Kidney tubule cell (primary cell): ENCODE measurements around the gene ACSF3.

Experiments used
- DNase-seq: peaks from one replicate; pipeline ENCODE4 v3.0.0-alpha.2; 2018; ENCODE audit warnings: low spot score

Gene ACSF3

DNA sequence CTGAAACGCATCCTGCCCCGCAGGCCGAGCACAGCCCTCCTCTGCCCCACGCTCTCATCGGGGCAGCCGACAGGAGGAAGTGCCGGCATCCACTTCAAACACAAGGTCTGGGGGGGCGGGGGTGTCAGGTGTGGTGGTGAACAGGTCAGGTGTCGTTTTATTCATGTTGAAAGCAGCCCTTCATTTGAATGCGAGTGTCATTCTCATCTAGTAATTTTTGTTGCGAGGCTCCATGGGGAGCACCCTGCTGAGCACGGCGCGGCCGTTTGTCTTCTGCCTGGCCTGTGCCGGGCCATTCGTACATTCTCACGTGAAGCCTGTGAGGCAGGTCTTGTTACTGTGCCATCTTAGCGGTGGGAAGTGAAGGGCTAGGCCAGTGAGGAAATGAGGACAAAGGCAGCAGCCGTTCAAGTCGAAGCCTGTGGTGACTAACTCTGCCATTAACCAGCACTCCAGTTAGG is 1.9 kb downstream of the ACSF3 start:
- no peak for DNase-seq

GRCh38 chr16:89096042-89096717 is 2.5 kb downstream of the ACSF3 start:
- DNase-seq: no peak

- DNase-seq: no peak
These were observed 3.2 kb downstream of the ACSF3 start for GRCh38 chr16:89096768-89097391.

- no peak for DNase-seq
These were observed 3.7 kb downstream of the ACSF3 start for GRCh38 chr16:89097392-89097772.

DNA sequence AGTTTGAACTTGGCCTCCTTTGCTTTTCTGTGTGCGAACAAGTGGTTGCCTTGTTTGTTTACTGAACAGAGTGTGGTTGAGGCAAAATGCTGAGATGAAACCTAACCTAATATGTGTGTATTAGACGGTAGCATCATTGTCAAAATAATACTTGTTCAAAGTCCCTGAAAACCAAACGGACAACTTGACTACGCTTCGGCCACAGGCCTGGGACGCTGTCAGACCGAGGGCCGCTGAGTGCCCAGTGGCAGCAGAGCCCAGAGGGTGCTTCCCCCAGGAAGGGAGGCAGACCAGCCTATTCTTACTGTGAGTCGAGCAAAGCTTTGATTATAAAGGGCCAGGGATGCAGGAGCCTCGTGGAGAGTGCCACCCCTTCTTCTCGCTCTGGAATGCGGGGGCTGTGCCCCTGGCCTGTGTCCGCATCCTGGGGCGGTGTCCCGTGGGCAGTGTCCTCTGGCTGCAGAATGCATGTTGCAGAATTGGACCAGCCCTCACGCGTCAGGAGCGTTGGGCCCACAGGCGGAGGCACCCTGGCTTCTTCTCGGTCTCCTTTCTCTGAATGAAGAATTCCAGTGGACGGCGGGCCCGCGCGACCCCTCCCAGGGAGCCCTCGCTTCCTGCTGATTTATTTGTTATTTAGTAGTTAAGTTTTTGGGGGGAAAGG is 5.2 kb downstream of the ACSF3 start:
- no peak for DNase-seq

- DNase-seq: peak; percentile 18
These were observed 6.3 kb downstream of the ACSF3 start for GRCh38 chr16:89099905-89100304.

DNA sequence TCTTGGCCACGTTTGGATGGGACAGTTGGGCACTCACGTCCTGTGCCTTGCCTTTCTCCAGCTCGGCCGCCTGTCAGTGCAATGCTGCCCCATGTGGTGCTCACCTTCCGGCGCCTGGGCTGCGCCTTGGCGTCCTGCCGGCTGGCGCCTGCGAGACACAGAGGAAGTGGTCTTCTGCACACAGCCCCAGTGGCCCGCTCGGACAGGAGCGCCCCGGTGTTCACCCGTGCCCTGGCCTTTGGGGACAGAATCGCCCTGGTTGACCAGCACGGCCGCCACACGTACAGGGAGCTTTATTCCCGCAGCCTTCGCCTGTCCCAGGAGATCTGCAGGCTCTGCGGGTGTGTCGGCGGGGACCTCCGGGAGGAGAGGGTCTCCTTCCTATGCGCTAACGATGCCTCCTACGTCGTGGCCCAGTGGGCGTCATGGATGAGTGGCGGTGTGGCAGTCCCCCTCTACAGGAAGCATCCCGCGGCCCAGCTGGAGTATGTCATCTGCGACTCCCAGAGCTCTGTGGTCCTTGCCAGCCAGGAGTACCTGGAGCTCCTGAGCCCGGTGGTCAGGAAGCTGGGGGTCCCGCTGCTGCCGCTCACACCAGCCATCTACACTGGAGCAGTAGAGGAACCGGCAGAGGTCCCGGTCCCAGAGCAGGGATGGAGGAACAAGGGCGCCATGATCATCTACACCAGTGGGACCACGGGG is 7.1 kb downstream of the ACSF3 start:
- DNase-seq: no peak

- no peak for DNase-seq
These were observed 7.8 kb downstream of the ACSF3 start for GRCh38 chr16:89101303-89102040.

DNA sequence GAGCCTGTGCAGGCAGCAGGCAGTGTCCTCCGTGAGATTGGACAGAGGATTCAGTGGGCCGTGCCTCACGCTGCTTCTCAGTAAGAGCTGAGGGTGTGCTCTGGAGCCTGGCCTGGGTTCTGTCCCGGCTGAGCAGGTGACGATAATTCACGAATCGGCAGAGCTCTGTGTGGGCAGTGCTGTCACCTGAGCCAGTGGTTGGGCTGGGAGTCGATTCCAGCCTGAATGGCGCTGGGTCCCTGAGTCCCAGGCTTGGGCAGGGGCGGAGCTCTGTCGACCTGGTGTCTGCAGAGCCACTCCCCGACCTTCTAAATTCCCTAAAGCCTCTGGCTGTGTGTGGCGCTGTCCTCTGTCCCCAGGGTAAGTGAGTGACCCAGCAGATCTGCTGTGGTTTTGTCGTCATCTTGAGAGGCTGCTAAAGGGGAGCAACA is 8.4 kb downstream of the ACSF3 start:
- no peak for DNase-seq

GRCh38 chr16:89102481-89103073 is 8.9 kb downstream of the ACSF3 start:
- DNase-seq: no peak

DNA sequence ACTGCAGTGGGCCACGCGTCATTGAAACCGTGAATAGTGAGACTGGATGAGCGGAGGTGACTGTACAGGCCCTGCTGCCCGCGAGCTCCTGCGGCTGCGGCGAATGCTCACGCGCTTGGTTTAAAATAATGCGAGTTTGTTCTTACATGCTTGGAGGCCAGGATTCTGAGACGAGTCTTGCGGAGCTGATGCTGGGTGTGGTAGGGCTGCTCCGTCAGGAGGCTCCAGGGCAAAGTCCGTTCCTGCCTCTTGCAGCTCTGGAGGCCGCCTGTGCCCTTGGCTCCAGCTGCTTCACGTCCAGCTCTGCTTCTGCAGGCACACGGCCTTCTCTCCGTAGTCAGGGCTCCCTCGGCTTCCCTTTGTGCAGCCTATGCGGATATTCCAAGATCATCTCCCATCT is 9.5 kb downstream of the ACSF3 start:
- DNase-seq: no peak

GRCh38 chr16:89103781-89104180 is 10.1 kb downstream of the ACSF3 start:
- DNase-seq: no peak

GRCh38 chr16:89104303-89104702 is 10.7 kb downstream of the ACSF3 start:
- no peak for DNase-seq

DNA sequence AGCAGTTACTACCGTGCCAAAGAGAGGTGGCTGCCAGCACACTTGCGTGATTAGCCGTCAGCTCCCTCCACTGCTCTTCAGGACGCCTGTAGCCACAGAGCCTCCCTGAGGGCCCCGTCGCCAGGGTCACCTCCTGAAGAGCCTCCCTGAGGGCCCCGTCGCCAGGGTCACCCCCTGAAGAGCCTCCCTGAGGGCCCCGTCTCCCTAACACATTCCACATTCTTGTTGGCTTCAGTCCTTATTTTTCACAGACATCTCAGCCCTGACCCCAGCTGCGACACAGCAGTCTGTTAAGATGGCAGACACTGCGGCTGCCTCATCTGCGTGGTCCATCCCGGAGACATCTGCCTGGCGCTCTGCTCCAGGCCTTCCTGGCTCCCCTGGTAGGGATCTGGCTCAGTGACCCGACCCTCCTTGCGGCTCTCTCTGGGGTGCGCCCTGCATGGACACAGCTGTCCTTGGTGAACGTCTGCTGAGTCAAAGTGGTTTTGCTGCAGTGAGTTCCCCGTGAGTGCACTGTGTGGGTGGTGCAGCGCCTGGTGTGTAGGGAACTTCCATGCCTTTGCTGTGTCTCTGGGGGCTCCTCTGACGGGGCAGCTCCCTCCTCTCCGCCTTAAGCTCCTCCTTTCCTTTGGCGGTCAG is 11.4 kb downstream of the ACSF3 start:
- DNase-seq: no peak

DNA sequence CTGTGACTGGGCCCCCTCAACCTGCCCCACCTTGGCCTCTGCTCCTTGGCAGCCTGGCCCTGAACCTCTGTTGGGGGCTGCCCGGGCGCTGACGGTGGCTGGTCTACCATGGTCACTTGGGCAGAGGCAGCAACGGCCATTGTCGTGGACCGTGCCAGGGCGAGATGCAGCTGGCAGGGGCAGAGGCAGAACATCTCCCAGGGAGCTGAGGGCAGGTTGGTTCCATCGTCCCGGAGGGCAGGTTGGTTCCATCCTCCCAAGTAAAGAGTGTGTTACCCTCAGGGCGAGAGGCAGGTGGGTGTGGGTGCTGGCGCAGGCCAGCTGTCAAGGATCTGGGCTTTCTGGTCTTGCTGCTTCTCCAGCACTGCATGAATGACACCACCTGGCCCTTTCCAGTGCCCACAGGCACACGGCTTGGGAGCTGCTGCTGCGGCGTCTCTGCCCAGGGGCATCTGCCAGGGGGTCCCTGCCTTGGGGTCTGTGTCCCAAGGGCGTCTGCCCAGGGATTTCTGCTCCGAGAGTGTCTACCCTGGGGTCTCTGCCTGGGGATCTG is 12.0 kb downstream of the ACSF3 start:
- DNase-seq: no peak

DNA sequence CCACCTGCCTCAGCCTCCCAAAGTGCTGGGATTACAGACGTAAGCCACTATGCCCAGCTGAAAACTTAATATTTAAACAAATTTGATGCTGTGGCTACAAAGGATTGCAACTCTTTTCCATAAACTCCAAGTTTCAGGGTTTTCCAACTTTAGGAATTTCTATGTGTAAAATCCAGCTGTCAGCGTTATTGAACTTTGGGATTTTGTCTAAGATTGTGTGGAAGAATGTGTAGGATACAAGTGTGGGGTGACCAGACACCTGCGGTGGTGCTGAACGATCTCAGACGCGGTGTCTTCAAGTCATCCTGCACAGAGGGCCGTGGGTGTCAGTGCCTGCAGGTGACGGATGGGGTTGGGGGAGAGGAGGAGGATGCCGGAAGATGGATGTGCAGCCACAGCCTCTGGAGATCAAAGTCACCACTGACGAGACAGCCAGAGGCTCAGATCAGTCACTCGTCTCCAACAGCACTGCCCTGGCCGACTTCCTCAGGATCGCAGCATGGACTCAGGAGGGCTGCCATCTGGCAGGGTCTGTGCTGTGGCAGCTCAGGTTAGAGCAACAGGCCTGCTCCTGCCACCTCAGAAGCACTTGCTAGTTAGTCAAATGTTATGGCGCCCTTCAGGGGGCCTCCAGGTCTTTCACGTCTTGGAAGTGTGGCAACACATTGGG is 13.0 kb downstream of the ACSF3 start:
- no peak for DNase-seq

GRCh38 chr16:89107203-89107582 is 13.5 kb downstream of the ACSF3 start:
- no peak for DNase-seq

DNA sequence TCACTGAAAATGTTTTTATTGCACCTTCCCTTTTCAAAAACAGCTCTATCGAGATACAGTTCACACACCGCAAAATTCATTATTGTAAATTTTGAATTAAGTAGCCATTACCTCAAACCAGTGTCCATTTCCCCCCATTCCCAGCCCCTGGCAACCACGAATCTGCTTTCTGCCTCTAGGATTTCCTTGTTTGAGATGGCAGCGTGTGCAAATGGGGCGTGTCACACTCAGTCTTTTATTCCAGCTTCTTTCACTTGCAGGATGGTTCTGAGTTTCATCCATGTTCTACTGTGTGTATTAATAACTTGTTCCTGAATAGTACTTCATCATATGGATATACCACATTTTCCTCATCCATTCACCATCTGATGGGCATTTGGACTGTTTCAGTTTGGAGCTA is 14.8 kb downstream of the ACSF3 start:
- no peak for DNase-seq

DNA sequence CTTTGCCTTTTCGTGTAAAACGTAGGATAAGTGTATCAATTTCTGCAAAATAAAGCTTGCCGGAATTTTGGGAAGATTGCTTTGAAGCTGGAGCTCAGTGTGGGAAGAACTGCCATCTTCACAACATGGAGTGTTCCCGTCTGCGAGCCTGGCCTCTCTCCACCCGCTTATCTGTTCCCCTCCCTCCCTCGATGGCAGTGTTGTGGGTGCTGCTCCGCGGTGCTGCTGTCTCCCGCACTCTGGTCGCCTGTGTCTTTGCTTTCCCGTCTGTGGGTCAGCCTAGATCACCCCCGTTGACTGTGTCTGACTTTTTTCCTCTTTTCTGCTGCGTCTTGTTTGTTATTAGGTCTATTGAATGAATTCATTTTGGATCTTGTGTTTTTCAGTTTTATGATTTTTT is 17.0 kb downstream of the ACSF3 start:
- DNase-seq: no peak

DNA sequence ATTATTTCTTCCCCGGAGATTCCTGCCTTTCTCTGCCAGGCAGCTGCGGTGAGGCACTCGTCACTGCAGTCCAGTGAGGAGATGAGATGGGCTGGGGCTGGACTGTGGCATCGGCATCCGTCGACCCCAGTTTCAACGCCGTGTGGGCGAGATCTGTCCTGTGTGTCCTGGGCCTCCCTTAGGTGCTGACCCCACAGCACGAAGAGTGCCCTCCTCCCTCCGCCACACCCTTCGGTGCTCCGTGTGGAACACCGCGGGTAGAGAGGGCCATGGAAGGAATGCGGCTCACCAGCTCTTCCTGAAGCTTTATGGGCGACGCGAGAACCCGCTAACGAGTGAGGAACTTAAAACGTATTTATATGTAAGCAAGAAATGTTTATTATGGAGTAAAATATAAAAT is 17.6 kb downstream of the ACSF3 start:
- DNase-seq: no peak
